A549 (cell line): ENCODE data around the gene PROSER3. TPM values are rescaled to one million over a fixed set of nuclear protein-coding genes. Genes with fewer than 3 reads are reported as not detected.

Experiments used
- ATAC-seq, 2 experiments: fragments of 200-7000 bp in 1 of 2; fragments of >200 bp in 1 of 2; cut with Nextera tagmentation in 1 of 2; cut with Tn5 transposase in 1 of 2; 3 replicates each; pipeline versions ENCODE4 v1.8.0 to v1.9.1; 2018 to 2020; ENCODE audit warnings: mild to moderate bottlenecking in 1 of 2, moderate library complexity in 1 of 2
- CTCF ChIA-PET: fragments of 300-600 bp; sonication (Branson Sonifier 250); formaldehyde crosslinking; extraction: SDS; loops from one replicate; lab custom pipeline; 2021; ENCODE audit warnings: antibody characterized with exemption, inconsistent platforms; lab: Yijun Ruan, JAX
- POLR2A ChIA-PET: fragments of 350-600 bp; formaldehyde crosslinking; extraction: SDS; loops from one replicate; lab custom pipeline; 2021; ENCODE audit warnings: antibody characterized with exemption, inconsistent platforms; lab: Yijun Ruan, JAX
- DNase-seq, 2 experiments: peaks; one replicate each; pipeline versions ENCODE4 v3.0.0 to v3.0.0-alpha.2; 2011 to 2016; ENCODE audit warnings: low read depth in 1 of 2, low spot score in 1 of 2
- FAIRE-seq: peaks from 2 replicates; lab custom pipeline; 2011; peaks lifted over from hg19 to GRCh38; lab: Jason Lieb, UNC
- H3K27ac ChIP-seq, 2 experiments: fragments of >200 bp; sonication (Bioruptor Twin); formaldehyde crosslinking; 3 replicates each; pipeline ENCODE4 v1.5.1; 2016 to 2017
- H3K4me1 ChIP-seq: fragments of >200 bp; sonication (Bioruptor Twin); formaldehyde crosslinking; 3 replicates; pipeline ENCODE4 v1.6.1; 2016
- H3K4me2 ChIP-seq: fragments of >200 bp; sonication (Bioruptor Twin); formaldehyde crosslinking; 3 replicates; pipeline ENCODE4 v1.6.1; 2016
- H3K4me3 ChIP-seq: fragments of >200 bp; sonication (Bioruptor Twin); formaldehyde crosslinking; 3 replicates; pipeline ENCODE4 v1.5.1; 2016
- H3K9me3 ChIP-seq: fragments of >200 bp; sonication (Bioruptor Twin); formaldehyde crosslinking; 3 replicates; pipeline ENCODE4 v1.6.1; 2016
- EHF ChIP-seq: fragments of 250-450 bp; sonication (Bioruptor Pico); IDR thresholded peaks from 2 replicates; pipeline ENCODE4 v1.5.0; 2020; ENCODE audit warnings: mild to moderate bottlenecking
- EP300 ChIP-seq, 2 experiments: fragments of >200 bp; sonication (Bioruptor Twin); formaldehyde crosslinking; IDR thresholded peaks; 2 replicates in 1 of 2; 3 replicates in 1 of 2; pipeline ENCODE4 v1.6.1; 2016 to 2017
- ESRRA ChIP-seq: fragments of 150-350 bp; IDR thresholded peaks from 2 replicates; pipeline ENCODE4 v1.6.1; 2014; ENCODE audit warnings: mild to moderate bottlenecking, low read length, borderline replicate concordance
- FOSL2 ChIP-seq, 2 experiments: fragments of 450-650 bp in 1 of 2; fragments of >200 bp in 1 of 2; sonication (Bioruptor Twin) in 1 of 2; formaldehyde crosslinking; IDR thresholded peaks; 2 replicates each; pipeline versions ENCODE4 v1.5.0 to v1.6.1; 2016 to 2020; ENCODE audit warnings: mild to moderate bottlenecking in 1 of 2, moderate library complexity in 1 of 2
- FOXS1 ChIP-seq: fragments of 250-450 bp; sonication (Bioruptor Pico); IDR thresholded peaks from 2 replicates; pipeline ENCODE4 v1.5.0; 2020; ENCODE audit warnings: mild to moderate bottlenecking, moderate library complexity
- GATA3 ChIP-seq: IDR thresholded peaks from 2 replicates; pipeline ENCODE4 v1.6.1; 2012; ENCODE audit warnings: borderline replicate concordance
- HOXA7 ChIP-seq: fragments of 250-450 bp; sonication (Bioruptor Pico); IDR thresholded peaks from 2 replicates; pipeline ENCODE4 v1.5.0; 2020; ENCODE audit warnings: mild to moderate bottlenecking, moderate library complexity
- JUN ChIP-seq, 2 experiments: fragments of >200 bp; sonication (Bioruptor Twin); formaldehyde crosslinking; IDR thresholded peaks; 2 replicates in 1 of 2; 3 replicates in 1 of 2; pipeline ENCODE4 v1.6.1; 2016 to 2017
- KDM1A ChIP-seq: fragments of 200-600 bp; sonication (generic); IDR thresholded peaks from 2 replicates; pipeline ENCODE4 v1.6.1; 2016; ENCODE audit warnings: low read depth, mild to moderate bottlenecking
- MAFK ChIP-seq: fragments of 450-650 bp; IDR thresholded peaks from 2 replicates; pipeline ENCODE4 v1.6.1; 2014; ENCODE audit not compliant: partially characterized antibody
- MAZ ChIP-seq: fragments of 150-350 bp; IDR thresholded peaks from 2 replicates; pipeline ENCODE4 v1.6.1; 2014; ENCODE audit warnings: antibody characterized with exemption, low read depth, low read length, borderline replicate concordance
- MYC ChIP-seq: IDR thresholded peaks from 2 replicates; pipeline ENCODE4 v1.6.1; 2012; ENCODE audit warnings: mild to moderate bottlenecking, inconsistent platforms, low read length, improper control_type of control experiment, borderline replicate concordance
- NPAS2 ChIP-seq: fragments of 250-450 bp; sonication (Bioruptor Pico); IDR thresholded peaks from 2 replicates; pipeline ENCODE4 v1.8.0; 2022; ENCODE audit warnings: mild to moderate bottlenecking, moderate library complexity, borderline replicate concordance
- PHF8 ChIP-seq: fragments of 200-600 bp; sonication (generic); IDR thresholded peaks from 2 replicates; pipeline ENCODE4 v1.6.1; 2016; ENCODE audit warnings: low read depth, mild to moderate bottlenecking, antibody characterized with exemption, moderate library complexity, borderline replicate concordance
- TFCP2L1 ChIP-seq: fragments of 250-450 bp; sonication (Bioruptor Pico); IDR thresholded peaks from 2 replicates; pipeline ENCODE4 v1.5.0; 2021; ENCODE audit warnings: mild to moderate bottlenecking
- TP53 ChIP-seq: fragments of 250-450 bp; sonication (Bioruptor Pico); IDR thresholded peaks from 2 replicates; pipeline ENCODE4 v1.5.0; 2021; ENCODE audit warnings: mild to moderate bottlenecking, moderate library complexity
- ZFP36 ChIP-seq: fragments of 450-650 bp; IDR thresholded peaks from 2 replicates; pipeline ENCODE4 v1.6.1; 2014; ENCODE audit warnings: borderline replicate concordance; ENCODE audit not compliant: partially characterized antibody
- ZSCAN20 ChIP-seq: fragments of 250-450 bp; sonication (Bioruptor Pico); IDR thresholded peaks from 2 replicates; pipeline ENCODE4 v1.8.0; 2022; ENCODE audit warnings: mild to moderate bottlenecking, moderate library complexity
- WGBS: methylation state at CpG from one replicate; pipeline ENCODE4 v1.1.6; 2017; ENCODE audit errors: missing lambda C conversion rate; 5-methylcytosine and 5-hydroxymethylcytosine counted together
- polyA plus RNA-seq, 4 experiments: library from polyadenylated mRNA; depleted of rRNA in 3 of 4; stranded (reverse); fragments of >200 nt; fragmentation: RNase III in 1 of 4; extraction: RNeasy Plus Mini Kit Qiagen cat#74134 plus additional on column Dnase treatment in 1 of 4; gene quantifications; 2 replicates in 3 of 4; 3 replicates in 1 of 4; pipeline ENCODE4 v1.2.3, GENCODE V29; 2011 to 2017
- TF ChIP-seq, protein P1 (sequence below): fragments of >200 bp; sonication (Bioruptor Twin); formaldehyde crosslinking; IDR thresholded peaks from 3 replicates; pipeline ENCODE4 v1.6.1; 2016
- TF ChIP-seq, protein P2 (sequence below): IDR thresholded peaks from 2 replicates; pipeline ENCODE4 v1.6.1; 2012
- TF ChIP-seq, protein P3 (sequence below): IDR thresholded peaks from 2 replicates; pipeline ENCODE4 v1.6.1; 2012
- TF ChIP-seq, protein P4 (sequence below): fragments of >200 bp; sonication (Bioruptor Twin); formaldehyde crosslinking; IDR thresholded peaks from 2 replicates; pipeline ENCODE4 v1.6.1; 2016
- TF ChIP-seq, protein P5 (sequence below): fragments of 250-450 bp; sonication (Bioruptor Pico); IDR thresholded peaks from 2 replicates; pipeline ENCODE4 v1.5.0; 2021; ENCODE audit warnings: mild to moderate bottlenecking, moderate library complexity, borderline replicate concordance
- TF ChIP-seq, protein P6 (sequence below): fragments of 250-450 bp; sonication (Bioruptor Pico); IDR thresholded peaks from 2 replicates; pipeline ENCODE4 v1.5.0; 2020; ENCODE audit warnings: low read depth, mild to moderate bottlenecking, moderate library complexity

The PROSER3 gene
- polyA plus RNA-seq, 2 of the 4 experiments (the other 2 are of a cell fraction), result 19.5 to 24.4 TPM

DNA sequence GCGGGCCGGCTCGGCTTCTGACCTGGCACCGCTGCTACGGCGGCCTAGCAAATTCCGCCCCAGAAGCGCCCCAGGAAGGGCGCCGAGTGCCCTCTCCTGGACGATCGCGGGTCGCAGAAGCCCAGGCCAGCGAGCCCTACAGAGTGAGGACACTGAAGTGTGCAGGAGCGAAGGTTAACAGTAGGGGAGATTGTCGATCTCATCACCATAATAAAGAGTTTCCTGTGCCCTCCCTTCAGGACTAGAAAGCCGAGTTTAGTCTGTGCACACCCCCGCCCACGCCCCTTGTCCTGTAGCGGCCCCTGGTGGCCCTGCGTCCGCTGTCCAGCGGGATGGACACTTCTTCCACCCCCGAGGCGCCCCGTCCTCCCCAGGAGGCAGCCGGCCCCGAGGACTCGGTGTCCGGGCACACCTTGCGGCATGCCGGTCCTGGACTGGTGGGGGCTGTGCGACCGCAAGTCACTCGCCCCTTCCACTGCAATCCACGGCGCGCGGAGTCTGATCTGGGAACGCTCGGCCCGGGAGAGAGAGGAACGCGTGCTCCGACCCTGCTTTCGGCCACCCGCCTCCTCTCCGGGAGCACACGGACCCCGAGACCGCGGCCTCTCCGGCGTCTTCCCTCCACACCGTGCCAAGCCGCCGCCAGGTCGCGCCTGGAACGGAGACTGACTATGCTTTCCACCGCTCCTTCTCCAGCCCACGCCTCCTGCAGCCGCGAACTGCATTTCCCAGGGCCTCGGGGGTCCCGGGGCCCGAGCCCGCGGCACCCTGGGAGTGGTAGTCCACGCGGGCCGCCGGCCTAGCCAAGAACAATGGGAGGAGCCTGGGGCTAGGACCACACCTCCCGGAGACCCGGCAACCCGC is 40.9 kb upstream of the PROSER3 start (continued):
- TF ChIP-seq ZFP36 (no peak), ESRRA (0 out of 2 replicates have a peak, but pooled peaks have one; percentile 39), HOXA7 (no peak)
- TF ChIP-seq, all 56 proteins: peak for 19

DNA sequence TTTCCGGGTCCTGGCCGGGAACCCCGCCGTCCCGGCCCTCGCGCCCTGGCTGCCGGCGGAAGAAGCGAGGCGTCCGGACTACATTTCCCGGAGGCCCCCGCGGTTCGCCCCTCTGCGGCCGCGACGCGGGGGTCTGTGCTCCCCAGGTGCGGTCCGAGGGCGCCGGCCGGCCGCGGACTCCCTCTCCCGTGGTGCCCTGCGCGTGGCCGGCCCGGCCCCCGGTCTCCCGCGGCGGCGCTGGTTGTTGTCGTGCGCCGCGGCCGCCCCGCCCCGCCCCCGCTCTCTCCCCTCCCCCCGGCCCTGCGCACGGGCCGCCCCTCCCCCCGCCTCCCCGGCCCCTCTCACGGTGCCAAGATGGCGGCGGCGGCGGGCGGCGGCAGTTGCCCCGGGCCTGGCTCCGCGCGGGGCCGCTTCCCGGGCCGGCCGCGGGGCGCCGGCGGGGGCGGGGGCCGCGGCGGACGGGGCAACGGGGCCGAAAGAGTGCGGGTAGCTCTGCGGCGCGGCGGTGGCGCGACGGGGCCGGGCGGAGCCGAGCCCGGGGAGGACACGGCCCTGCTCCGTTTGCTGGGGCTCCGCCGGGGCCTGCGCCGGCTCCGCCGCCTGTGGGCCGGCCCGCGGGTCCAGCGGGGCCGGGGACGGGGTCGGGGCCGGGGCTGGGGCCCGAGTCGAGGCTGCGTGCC is 40.2 kb upstream of the PROSER3 start, which contains the start of gene KMT2B:
Gene KMT2B, plus strand, starts transcription at position 339 of the 680 bp plus-strand sequence. Its CDS starts 16 bp downstream, at position 355.
- under 1% methylated on average over 28 of the region's 109 CpGs for WGBS
- H3K4me3 ChIP-seq, result peak within 1 kb of the TSS; percentile 87
- H3K4me1 ChIP-seq, result peaks cover 20% of the 10 kb centered on the region
- FAIRE-seq, result no peak
- CTCF ChIA-PET, result interaction anchor here (0.6 to 5.0 kb wide), 11 partner anchors 11 to 169 kb away, joined by 3 to 29 read pairs (median 5); partner anchors contain the start of genes PSENEN and U2AF1L4
- POLR2A ChIA-PET, result interaction anchor here (1.2 to 1.5 kb wide), 4 partner anchors 15 to 30 kb away, joined by 3 to 7 read pairs (median 4); partner anchors contain the start of gene LIN37
- H3K27ac ChIP-seq, result peak within 1 kb of the TSS; percentile 91 to 98
- DNase-seq, result peak; percentile 98 to 100
- TF ChIP-seq EHF (CRISPR knock-in tag) (no peak), JUN (IDR thresholded peaks at IDR 0.05) (peak; percentile 76 to 94; a peak in 4 of 5 replicates), MYC (peak; percentile 36), FOSL2 (IDR thresholded peaks at IDR 0.05) (no peak), FOSL2 (CRISPR knock-in tag; IDR thresholded peaks at IDR 0.05) (no peak), MAZ (0 out of 2 replicates have a peak, but pooled peaks have one; percentile 23), GATA3 (peak; percentile 18; the same call in 1 of the 2 replicates)
- TF ChIP-seq, protein P1, sequence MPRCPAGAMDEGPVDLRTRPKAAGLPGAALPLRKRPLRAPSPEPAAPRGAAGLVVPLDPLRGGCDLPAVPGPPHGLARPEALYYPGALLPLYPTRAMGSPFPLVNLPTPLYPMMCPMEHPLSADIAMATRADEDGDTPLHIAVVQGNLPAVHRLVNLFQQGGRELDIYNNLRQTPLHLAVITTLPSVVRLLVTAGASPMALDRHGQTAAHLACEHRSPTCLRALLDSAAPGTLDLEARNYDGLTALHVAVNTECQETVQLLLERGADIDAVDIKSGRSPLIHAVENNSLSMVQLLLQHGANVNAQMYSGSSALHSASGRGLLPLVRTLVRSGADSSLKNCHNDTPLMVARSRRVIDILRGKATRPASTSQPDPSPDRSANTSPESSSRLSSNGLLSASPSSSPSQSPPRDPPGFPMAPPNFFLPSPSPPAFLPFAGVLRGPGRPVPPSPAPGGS, result peak; percentile 96
- TF ChIP-seq, protein P2, sequence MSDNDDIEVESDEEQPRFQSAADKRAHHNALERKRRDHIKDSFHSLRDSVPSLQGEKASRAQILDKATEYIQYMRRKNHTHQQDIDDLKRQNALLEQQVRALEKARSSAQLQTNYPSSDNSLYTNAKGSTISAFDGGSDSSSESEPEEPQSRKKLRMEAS, result 0 out of 2 replicates have a peak, but pooled peaks have one; percentile 11
- TF ChIP-seq, protein P3, sequence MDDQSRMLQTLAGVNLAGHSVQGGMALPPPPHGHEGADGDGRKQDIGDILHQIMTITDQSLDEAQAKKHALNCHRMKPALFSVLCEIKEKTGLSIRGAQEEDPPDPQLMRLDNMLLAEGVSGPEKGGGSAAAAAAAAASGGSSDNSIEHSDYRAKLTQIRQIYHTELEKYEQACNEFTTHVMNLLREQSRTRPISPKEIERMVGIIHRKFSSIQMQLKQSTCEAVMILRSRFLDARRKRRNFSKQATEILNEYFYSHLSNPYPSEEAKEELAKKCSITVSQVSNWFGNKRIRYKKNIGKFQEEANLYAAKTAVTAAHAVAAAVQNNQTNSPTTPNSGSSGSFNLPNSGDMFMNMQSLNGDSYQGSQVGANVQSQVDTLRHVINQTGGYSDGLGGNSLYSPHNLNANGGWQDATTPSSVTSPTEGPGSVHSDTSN, result 0 out of 2 replicates have a peak, but pooled peaks have one; percentile 7
- no peaks in the 10 kb centered on the region for H3K9me3 ChIP-seq
- peak in 1 of 2 experiments; percentile 3; a peak in 2 of 6 replicates for ATAC-seq
- H3K4me2 ChIP-seq, result peak within 1 kb of the TSS; percentile 98

DNA sequence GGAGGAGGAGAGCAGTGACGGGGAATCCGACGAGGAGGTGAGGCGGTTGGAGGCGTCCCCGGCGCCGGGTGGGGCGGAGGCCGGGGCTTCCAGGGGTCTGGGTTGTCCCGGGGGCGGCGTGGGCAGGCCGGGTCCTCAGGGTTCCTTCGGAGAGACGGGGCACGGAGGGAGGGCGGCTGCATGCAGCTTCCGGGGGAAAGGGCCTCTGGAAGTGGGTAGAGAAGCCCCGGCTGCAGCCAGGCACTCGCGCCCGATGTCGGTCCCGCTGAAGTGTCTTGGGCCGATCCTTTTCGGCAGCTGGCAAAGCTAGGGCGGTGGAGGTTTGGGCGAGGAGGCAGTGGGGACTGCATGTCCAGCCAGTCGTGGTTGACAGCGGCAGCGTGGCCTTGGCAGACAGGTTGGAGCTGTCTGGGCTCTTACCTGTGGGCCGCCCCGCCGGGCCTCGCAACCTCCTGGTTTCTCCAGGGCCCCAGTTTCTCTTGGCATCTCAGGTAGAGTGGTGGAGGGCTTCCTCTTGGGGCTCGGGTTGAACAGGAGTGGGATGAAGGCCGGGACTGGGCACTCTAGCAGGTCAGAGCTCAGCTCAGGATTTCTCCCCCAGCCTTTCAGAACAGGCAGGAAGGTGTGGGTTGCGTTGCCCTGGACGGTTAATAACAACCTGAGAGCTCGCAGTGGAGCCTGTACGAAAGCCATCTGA is 39.5 kb upstream of the PROSER3 start:
- FAIRE-seq (no peak), ATAC-seq (peak in 1 of 2 experiments; percentile 1; a peak in 1 of 6 replicates), DNase-seq (peak; percentile 40 to 50)
- POLR2A ChIA-PET, result interaction anchor here (0.9 to 1.5 kb wide), 5 partner anchors 10 to 30 kb away, joined by 3 to 7 read pairs (median 4); partner anchors contain the start of gene LIN37
- CTCF ChIA-PET, result interaction anchor here (0.6 to 5.0 kb wide), 11 partner anchors 10 to 170 kb away, joined by 3 to 29 read pairs (median 5); partner anchors contain the start of genes PSENEN and U2AF1L4
- H3K4me1 ChIP-seq, result peaks cover 20% of the 10 kb centered on the region
- H3K27ac ChIP-seq, result peak overlapping the region; percentile 91 to 98
- no peaks in the 10 kb centered on the region for H3K9me3 ChIP-seq
- under 1% methylated on average over 32 of the region's 42 CpGs for WGBS
- H3K4me2 ChIP-seq, result peak overlapping the region; percentile 98
- H3K4me3 ChIP-seq, result peak overlapping the region; percentile 87
- TF ChIP-seq TFCP2L1 (CRISPR knock-in tag) (no peak), FOXS1 (CRISPR knock-in tag) (no peak), MAFK (no peak), NPAS2 (no peak), MYC (no peak), PHF8 (no peak; the same call in 1 of the 2 replicates), EP300 (IDR thresholded peaks at IDR 0.05) (no peak), TP53 (no peak), ESRRA (no peak), JUN (IDR thresholded peaks at IDR 0.05) (no peak), KDM1A (no peak), ZSCAN20 (CRISPR knock-in tag) (no peak)
- TF ChIP-seq, protein P4, sequence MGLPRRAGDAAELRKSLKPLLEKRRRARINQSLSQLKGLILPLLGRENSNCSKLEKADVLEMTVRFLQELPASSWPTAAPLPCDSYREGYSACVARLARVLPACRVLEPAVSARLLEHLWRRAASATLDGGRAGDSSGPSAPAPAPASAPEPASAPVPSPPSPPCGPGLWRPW, result no peak
- TF ChIP-seq, protein P5, sequence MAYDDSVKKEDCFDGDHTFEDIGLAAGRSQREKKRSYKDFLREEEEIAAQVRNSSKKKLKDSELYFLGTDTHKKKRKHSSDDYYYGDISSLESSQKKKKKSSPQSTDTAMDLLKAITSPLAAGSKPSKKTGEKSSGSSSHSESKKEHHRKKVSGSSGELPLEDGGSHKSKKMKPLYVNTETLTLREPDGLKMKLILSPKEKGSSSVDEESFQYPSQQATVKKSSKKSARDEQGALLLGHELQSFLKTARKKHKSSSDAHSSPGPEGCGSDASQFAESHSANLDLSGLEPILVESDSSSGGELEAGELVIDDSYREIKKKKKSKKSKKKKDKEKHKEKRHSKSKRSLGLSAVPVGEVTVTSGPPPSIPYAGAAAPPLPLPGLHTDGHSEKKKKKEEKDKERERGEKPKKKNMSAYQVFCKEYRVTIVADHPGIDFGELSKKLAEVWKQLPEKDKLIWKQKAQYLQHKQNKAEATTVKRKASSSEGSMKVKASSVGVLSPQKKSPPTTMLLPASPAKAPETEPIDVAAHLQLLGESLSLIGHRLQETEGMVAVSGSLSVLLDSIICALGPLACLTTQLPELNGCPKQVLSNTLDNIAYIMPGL (CRISPR knock-in tag), result no peak
- TF ChIP-seq, protein P6, sequence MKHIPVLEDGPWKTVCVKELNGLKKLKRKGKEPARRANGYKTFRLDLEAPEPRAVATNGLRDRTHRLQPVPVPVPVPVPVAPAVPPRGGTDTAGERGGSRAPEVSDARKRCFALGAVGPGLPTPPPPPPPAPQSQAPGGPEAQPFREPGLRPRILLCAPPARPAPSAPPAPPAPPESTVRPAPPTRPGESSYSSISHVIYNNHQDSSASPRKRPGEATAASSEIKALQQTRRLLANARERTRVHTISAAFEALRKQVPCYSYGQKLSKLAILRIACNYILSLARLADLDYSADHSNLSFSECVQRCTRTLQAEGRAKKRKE (CRISPR knock-in tag), result no peak
